ENCODE data around the gene PLA2G4F.

- TF ChIP-seq POLR2AphosphoS5 (IDR thresholded peaks at IDR 0.05) = no peak
- TF ChIP-seq POLR2A (IDR thresholded peaks at IDR 0.05) = no peak
These were observed 32.9 kb downstream of the PLA2G4F start for GRCh38 chr15:42123546-42123945.
